HK-2 (cell line): ENCODE data around the gene OTC.

Experiments
- DNase-seq: peaks from one replicate; pipeline ENCODE4 v3.0.0-alpha.2; 2018; ENCODE audit not compliant: unreplicated experiment

OTC gene

GRCh38 chrX:38352362-38352761, at the start of gene OTC:
Gene OTC (plus strand): TSS chrX:38352604. CDS start chrX:38352697, 93 bp downstream.
- DNase-seq = no peak

DNA sequence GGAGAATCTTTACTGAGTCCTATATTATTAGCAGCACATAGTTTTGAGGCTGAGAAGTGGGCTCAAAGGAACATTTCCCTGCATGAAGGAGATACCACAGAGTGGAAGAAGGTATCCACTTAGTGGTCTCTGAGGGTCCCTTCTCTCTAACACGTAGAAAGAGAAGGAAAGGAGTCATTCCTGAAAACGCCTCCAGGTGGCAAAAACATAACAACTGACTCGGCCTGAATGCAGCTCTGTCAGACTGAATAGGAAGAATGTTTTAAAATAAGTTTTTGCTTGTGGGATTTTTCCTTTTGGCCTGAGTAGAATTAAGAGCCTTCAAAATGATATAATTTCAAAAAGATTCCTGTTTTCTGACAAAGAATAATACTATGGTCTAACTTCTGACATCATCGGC, 48.4 kb upstream of the OTC start:
- DNase-seq = no peak

- no peak for DNase-seq
These were observed 46.4 kb upstream of the OTC start for GRCh38 chrX:38305971-38306370.

DNA sequence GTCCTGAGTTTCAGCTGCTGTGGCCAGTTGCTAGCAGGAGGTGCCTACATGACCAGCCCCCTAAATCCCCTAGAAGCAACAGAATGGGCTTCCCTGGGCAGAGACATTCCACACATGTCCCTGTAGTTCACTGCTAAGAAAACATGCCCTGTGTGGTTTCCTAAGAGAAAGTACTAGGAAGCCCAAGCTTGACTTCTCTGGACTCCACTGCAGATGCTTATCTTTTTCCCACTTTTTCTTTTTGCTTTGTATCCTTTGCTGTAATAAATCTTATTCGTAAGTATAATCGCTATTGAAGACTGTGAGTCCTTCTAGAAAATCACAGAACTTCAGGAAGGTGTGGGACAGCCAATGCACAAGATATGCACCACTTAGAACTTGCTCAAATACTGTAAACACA, 40.7 kb upstream of the OTC start:
- DNase-seq = no peak

- DNase-seq = peak; percentile 23
These were observed 40.0 kb upstream of the OTC start for GRCh38 chrX:38312436-38312835.

DNA sequence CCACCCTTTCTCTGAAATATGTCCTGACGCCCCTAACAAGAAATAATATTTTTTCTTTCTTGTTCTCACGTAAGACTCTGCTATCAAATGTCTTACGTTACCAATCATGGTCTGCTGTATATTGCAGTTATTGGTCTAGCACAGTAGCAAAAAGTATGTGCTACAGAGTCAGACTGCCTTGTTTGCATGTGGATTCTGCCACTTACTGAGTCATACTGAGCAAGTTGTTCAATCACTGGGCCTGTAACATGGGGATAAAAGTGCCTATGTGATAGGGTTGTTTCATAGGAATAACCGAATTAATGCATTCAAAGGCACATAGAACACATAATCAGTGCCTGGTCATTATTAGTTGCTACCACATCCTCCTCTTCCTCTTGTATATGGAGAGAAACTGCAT, 39.2 kb upstream of the OTC start:
- DNase-seq = no peak

DNA sequence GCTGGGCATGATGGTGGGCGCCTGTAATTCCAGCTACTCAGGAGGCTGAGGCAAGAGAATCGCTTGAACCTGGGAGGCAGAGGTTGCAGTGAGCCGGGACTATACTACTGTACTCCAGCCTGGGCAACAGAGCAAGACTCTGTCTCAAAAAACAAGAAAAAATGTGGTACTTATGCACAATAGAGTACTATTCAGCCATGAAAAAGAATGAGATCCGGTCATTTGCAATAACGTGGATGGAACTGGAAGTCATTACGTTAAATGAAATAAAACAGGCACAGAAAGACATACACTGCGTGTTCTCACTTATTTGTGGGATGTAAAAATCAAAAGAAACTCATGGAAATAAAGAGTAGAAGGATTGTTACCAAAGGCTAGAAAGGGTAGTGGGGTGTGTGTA, 37.2 kb upstream of the OTC start:
- no peak for DNase-seq

GRCh38 chrX:38318196-38318595, 34.2 kb upstream of the OTC start:
- DNase-seq = no peak

GRCh38 chrX:38318606-38319005, 33.8 kb upstream of the OTC start:
- DNase-seq = no peak

DNA sequence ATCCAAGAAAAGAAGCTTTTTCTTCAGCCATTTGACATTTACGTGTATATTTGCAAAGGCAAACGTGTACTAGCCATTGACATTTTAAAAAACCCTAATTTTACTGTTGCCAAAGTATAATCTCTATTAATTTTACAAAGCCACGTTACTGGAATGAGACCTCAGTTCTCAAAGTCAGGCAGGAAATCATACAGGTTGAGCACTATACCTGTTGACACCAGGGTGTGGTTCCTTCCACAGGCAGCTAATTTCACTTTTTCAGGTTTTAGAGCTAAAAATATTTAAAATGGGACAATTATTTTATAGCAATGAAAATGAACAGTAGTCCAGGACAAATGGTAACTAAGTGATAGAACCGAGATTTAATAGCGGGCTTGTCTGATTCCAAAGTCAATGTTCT, 31.6 kb upstream of the OTC start:
- no peak for DNase-seq

- DNase-seq = no peak
These were observed 26.3 kb upstream of the OTC start for GRCh38 chrX:38326086-38326485.

- DNase-seq = peak; percentile 92
These were observed 25.2 kb upstream of the OTC start, which contains the start of gene RPGR for GRCh38 chrX:38327007-38327774. Gene RPGR (minus strand): TSS chrX:38327509. CDS start chrX:38327367, 142 bp downstream.

GRCh38 chrX:38327775-38328081, 24.7 kb upstream of the OTC start:
- no peak for DNase-seq

GRCh38 chrX:38332505-38332904, 19.9 kb upstream of the OTC start:
- DNase-seq = no peak

DNA sequence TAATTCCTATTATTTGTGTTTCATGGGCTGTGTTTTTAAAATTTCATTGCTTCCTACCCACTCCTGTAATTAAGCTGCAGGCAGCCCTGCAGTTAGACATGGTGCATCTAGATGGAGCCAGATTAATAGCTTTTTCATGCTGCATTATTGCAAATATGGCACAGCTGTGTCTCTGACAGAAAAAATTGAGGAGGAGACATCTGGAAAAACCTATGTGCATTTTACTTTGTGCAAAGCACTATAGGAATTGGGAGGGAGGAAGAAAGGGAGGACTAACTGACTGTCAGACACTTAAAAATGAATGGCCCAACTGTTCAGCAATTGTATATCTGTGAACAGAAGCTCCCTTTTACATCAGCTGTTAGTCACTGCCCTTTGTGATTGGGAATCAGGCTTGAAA, 17.0 kb upstream of the OTC start:
- no peak for DNase-seq

GRCh38 chrX:38336538-38337240, 15.7 kb upstream of the OTC start:
- DNase-seq = no peak

GRCh38 chrX:38341442-38341841, 11.0 kb upstream of the OTC start:
- no peak for DNase-seq

DNA sequence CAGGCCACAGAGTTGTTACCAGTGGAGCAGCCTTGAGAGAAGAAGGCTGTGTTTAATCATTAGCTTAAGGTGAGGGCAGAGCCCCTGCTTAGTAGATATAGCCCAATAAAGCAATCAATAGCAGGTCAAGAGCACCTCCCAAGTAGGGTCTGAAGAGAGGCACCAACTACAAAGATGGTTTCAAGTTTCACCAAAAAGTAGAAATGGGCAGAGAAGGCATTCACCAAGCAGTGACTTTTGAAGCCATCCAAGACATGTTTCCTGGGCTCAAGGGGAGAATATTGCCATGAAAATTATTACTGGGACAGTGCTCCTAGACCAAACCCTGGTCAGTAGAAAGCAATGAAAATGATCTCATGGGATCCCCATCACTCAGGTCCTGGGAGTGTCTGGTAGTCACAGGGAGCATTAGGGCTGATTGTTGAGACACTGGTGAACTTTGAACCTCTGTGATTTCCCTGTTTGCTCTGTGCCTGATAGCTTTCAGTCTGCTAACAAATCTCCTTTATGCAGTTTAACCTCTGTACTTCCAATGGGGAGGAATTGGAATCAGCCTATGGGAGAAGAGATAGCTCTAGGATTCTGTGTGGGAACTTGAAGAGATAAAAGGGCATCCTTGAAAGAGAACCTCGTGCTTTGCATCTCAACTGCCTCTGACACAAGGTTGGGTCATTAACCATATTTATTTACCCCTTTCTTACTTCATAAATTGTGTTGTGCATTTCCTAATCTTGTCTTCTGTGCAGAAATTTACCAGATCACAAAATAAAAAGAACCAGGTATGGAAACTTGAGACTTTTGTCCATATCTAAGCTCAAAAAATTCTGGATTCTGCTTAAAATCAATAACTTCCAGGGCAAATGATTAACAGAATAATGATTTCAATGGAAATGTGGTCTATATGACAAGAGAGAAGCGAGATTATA, 9.3 kb upstream of the OTC start:
- no peak for DNase-seq

GRCh38 chrX:38346150-38346549, 6.3 kb upstream of the OTC start:
- DNase-seq = no peak

GRCh38 chrX:38347136-38347535, 5.3 kb upstream of the OTC start:
- DNase-seq = peak; percentile 4

GRCh38 chrX:38351346-38351745, 1.1 kb upstream of the OTC start:
- DNase-seq = no peak

DNA sequence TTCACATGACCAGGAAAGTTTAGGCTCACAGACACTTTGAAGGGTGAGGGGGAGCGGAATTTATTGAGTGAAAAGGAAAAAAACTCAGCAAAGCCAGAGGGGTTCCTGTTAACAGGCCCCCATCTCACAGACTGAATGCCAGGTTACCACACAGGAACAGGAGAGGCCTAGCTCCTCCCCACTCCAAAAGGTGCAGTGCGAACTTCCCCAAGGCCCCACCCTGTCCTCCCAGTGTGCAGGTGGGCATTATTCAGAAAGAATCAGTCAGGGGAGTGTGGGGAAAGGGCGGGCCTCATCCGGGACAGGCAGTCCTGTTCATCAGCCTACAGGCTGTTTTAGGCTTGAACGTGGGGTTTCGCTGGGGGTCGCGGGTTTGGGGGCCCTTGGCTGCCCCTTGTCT, 4.0 kb downstream of the OTC start:
- DNase-seq = no peak
